ENCODE results near the gene ITPR2. TPM values are rescaled to one million over a fixed set of nuclear protein-coding genes. Genes with fewer than 3 reads are reported as not detected.
"Not testable (repeated sequence)": the region's sequence is repeated elsewhere in the genome, so short reads cannot be mapped to it uniquely, and the experiment has no call there.

ITPR2 gene
- total and polyA plus RNA-seq, 4 donors: 11.7 to 93.3 (median 35.4) TPM

DNA sequence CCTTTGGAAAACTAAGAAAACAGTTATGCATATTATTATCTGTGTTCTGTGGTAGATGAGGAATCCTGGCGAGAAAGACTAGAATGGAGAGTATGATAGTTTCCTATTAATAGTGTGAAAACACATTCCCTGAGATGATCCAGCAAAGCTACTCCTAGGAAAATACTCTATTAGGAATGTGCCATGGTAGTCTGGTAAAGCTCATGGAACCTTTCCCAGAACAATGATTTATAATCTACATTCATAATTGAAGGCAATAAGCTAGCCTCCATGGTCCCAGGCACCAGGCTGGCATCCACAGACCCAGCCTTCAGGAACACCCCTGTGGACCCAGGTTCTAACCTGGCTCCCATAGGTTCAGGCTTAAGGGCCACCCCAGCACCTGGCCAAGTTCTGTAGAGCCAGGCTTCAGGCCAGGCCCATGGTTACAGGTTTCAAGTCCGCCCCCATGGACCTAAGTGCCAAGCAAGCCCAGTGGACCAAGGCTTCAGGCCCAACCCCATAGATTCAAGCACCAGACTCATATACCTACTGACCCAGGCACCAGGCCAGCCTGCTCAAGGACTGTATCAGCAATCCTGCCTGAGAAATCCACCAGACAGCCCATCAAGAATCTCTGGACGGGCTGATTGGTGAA is 72.2 kb downstream of the ITPR2 start:
- no peak for DNase-seq (ENCODE audit: low spot score)
- no peak overlapping the region for H3K27ac ChIP-seq (ENCODE audit: low read depth in 1 of 2, low read length in 2 of 2)
- peaks cover 0 to 2% (median 0%) of the 10 kb centered on the region in 4 donors for H3K9me3 ChIP-seq (ENCODE audit: control insufficient read depth in 4 of 4, low read length in 3 of 4)
- no peaks in the 10 kb centered on the region for H3K36me3 ChIP-seq (ENCODE audit: control insufficient read depth in 4 of 4, insufficient read depth in 3 of 4, low read depth in 1 of 4, low read length in 3 of 4)
- no peak overlapping the region for H3K9ac ChIP-seq (ENCODE audit: low read depth in 1 of 2, low read length in 2 of 2)
- H3K4me1 ChIP-seq (ENCODE audit: control insufficient read depth in 4 of 4, insufficient read depth in 4 of 4, low read length in 3 of 4): peaks cover 5 to 44% (median 15%) of the 10 kb centered on the region in 4 donors
- TF ChIP-seq ZBTB33 (IDR thresholded peaks at IDR 0.05): no peak
- TF ChIP-seq NR2F2 (IDR thresholded peaks at IDR 0.05): no peak
- TF ChIP-seq TAF1 (conservative IDR thresholded peaks at IDR 0.05): no peak
- TF ChIP-seq MAX (IDR thresholded peaks at IDR 0.05): no peak
- TF ChIP-seq HNF4G (IDR thresholded peaks at IDR 0.05): no peak
- no peak for TF ChIP-seq ATF3 (IDR thresholded peaks at IDR 0.05)
- no peak for TF ChIP-seq JUND (IDR thresholded peaks at IDR 0.05)
- TF ChIP-seq YY1 (IDR thresholded peaks at IDR 0.05): no peak
- TF ChIP-seq HNF4A (conservative IDR thresholded peaks at IDR 0.05): no peak
- no peak for TF ChIP-seq SP1 (IDR thresholded peaks at IDR 0.05)
- no peak overlapping the region for H3K4me3 ChIP-seq (ENCODE audit: low read depth in 1 of 3, low read length in 3 of 3)
- WGBS: 88% methylated on average over 3 of the region's 3 CpGs
- H3K27me3 ChIP-seq (ENCODE audit: control insufficient read depth in 4 of 4, insufficient read depth in 4 of 4, low read length in 3 of 4): no peaks in the 10 kb centered on the region

DNA sequence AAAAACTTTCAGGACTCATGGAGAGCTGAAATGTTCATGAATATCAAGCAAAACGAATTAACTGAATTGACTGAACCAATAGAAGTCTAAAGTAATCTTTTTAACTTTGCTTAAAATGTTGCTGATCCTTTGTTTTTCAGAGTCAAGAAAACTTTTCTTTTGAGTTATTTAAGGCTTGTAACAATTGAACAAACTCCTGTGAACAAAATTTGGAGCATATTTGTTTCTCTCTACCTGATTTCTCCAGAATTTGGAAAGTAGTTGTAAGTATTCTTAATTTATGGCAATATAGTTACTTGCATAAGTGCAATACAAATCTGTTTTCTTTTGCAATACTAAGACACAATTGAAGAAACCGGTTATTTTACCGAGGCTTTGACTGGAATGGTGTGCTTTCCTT is 77.6 kb downstream of the ITPR2 start:
- H3K27ac ChIP-seq (ENCODE audit: low read depth in 1 of 2, low read length in 2 of 2): peak overlapping the region in 1 of 2 donors; percentile 31

DNA sequence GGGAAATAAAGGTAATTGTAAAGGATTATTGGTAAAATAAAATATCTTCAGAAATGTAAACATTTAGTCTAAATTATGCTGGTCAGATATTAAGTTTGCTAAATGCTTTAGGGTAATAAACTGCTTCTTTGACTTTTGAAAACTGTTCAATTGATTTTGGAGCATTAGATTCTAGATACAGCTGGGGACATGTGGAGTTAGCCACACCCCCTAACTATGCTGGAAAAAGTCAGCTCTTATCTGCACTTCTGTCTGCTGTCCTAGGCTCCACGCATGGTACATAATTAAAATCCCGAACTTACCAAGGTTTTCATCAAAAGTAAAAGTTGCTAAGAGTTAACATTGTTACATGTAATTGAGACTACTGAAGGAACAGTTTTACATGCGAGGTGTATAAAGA is 78.8 kb downstream of the ITPR2 start:
- no peak for DNase-seq (ENCODE audit: low spot score)
- 35% methylated on average over 3 of the region's 3 CpGs for WGBS
- peaks cover 0 to 75% (median 35%) of the 10 kb centered on the region in 4 donors for H3K4me1 ChIP-seq (ENCODE audit: control insufficient read depth in 4 of 4, insufficient read depth in 4 of 4, low read length in 3 of 4)
- H3K9me3 ChIP-seq (ENCODE audit: control insufficient read depth in 4 of 4, low read length in 3 of 4): no peaks in the 10 kb centered on the region
- no peaks in the 10 kb centered on the region for H3K36me3 ChIP-seq (ENCODE audit: control insufficient read depth in 4 of 4, insufficient read depth in 3 of 4, low read depth in 1 of 4, low read length in 3 of 4)
- no peak overlapping the region for H3K4me3 ChIP-seq (ENCODE audit: low read depth in 1 of 3, low read length in 3 of 3)
- H3K9ac ChIP-seq (ENCODE audit: low read depth in 1 of 2, low read length in 2 of 2): no peak overlapping the region
- peak overlapping the region in 1 of 2 donors; percentile 30 for H3K27ac ChIP-seq (ENCODE audit: low read depth in 1 of 2, low read length in 2 of 2)
- no peaks in the 10 kb centered on the region for H3K27me3 ChIP-seq (ENCODE audit: control insufficient read depth in 4 of 4, insufficient read depth in 4 of 4, low read length in 3 of 4)
- TF ChIP-seq FOXA1 (IDR thresholded peaks at IDR 0.05) (no peak), CTCF (IDR thresholded peaks at IDR 0.05; ENCODE audit: low read depth, low read length, missing input control) (no peak), TAF1 (conservative IDR thresholded peaks at IDR 0.05) (no peak), JUND (IDR thresholded peaks at IDR 0.05) (no peak), RXRA (IDR thresholded peaks at IDR 0.05) (no peak), GABPA (IDR thresholded peaks at IDR 0.05 in 1 of 2, conservative IDR thresholded peaks at IDR 0.05 in 1 of 2) (no peak), FOXA2 (IDR thresholded peaks at IDR 0.05) (no peak), ATF3 (IDR thresholded peaks at IDR 0.05) (no peak), RAD21 (IDR thresholded peaks at IDR 0.05) (peak in 1 of 2 donors; percentile 7), ZBTB33 (IDR thresholded peaks at IDR 0.05) (no peak)
- TF ChIP-seq, protein P1, sequence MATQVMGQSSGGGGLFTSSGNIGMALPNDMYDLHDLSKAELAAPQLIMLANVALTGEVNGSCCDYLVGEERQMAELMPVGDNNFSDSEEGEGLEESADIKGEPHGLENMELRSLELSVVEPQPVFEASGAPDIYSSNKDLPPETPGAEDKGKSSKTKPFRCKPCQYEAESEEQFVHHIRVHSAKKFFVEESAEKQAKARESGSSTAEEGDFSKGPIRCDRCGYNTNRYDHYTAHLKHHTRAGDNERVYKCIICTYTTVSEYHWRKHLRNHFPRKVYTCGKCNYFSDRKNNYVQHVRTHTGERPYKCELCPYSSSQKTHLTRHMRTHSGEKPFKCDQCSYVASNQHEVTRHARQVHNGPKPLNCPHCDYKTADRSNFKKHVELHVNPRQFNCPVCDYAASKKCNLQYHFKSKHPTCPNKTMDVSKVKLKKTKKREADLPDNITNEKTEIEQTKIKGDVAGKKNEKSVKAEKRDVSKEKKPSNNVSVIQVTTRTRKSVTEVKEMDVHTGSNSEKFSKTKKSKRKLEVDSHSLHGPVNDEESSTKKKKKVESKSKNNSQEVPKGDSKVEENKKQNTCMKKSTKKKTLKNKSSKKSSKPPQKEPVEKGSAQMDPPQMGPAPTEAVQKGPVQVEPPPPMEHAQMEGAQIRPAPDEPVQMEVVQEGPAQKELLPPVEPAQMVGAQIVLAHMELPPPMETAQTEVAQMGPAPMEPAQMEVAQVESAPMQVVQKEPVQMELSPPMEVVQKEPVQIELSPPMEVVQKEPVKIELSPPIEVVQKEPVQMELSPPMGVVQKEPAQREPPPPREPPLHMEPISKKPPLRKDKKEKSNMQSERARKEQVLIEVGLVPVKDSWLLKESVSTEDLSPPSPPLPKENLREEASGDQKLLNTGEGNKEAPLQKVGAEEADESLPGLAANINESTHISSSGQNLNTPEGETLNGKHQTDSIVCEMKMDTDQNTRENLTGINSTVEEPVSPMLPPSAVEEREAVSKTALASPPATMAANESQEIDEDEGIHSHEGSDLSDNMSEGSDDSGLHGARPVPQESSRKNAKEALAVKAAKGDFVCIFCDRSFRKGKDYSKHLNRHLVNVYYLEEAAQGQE (IDR thresholded peaks at IDR 0.05): no peak

More for the DNA sequence above, 77.6 kb downstream of the ITPR2 start:
- H3K36me3 ChIP-seq (ENCODE audit: control insufficient read depth in 4 of 4, insufficient read depth in 3 of 4, low read depth in 1 of 4, low read length in 3 of 4); DNase-seq (ENCODE audit: low spot score); H3K27me3 ChIP-seq (ENCODE audit: control insufficient read depth in 4 of 4, insufficient read depth in 4 of 4, low read length in 3 of 4); H3K9me3 ChIP-seq (ENCODE audit: control insufficient read depth in 4 of 4, low read length in 3 of 4): not testable (repeated sequence)
- Histone ChIP-seq H3K9ac (ENCODE audit: low read depth in 1 of 2, low read length in 2 of 2) (peak overlapping the region in 1 of 2 donors; percentile 88), H3K4me3 (ENCODE audit: low read depth in 1 of 3, low read length in 3 of 3) (peak overlapping the region; percentile 2 to 60 (median 20)), H3K4me1 (ENCODE audit: control insufficient read depth in 4 of 4, insufficient read depth in 4 of 4, low read length in 3 of 4) (peaks cover 0 to 72% (median 31%) of the 10 kb centered on the region in 4 donors)
- 41% methylated on average over 3 of the region's 3 CpGs for WGBS
